NK-92 treated with Interleukin-12 subunit alpha and Interleukin-12 subunit beta, amount 100 ng/mL, for 24 hours (cell line): Measurements from ENCODE around the gene MOCS1.
A peak's percentile ranks its signal among the peaks of the same experiment; 100 is the strongest.

Source experiments
- DNase-seq: peaks from one replicate; lab custom pipeline; 2025; lab: John Stamatoyannopoulos, UW

Gene MOCS1

GRCh38 chr6:39876111-39876510 is 58.2 kb downstream of the MOCS1 start:
- no peak for DNase-seq

DNA sequence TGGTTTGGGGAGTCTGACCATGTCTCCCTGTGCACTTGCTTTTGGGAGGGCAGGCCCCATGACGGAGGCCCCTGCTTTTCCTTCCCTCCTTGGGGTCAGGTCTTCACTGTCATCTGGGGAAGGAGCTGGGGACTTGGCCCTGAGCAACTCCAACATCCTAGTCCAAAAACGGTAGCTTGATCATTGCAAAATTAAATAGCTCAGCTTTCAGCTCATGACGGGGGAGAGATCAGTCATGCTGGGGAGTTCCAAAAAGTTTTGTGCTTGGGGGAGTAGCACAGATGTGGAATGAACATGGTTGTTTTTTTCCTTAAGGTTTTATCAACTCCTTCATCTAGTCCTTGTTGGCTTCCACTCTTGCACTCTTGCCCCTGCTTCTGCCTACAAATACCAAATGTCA is 60.8 kb downstream of the MOCS1 start:
- no peak for DNase-seq

DNA sequence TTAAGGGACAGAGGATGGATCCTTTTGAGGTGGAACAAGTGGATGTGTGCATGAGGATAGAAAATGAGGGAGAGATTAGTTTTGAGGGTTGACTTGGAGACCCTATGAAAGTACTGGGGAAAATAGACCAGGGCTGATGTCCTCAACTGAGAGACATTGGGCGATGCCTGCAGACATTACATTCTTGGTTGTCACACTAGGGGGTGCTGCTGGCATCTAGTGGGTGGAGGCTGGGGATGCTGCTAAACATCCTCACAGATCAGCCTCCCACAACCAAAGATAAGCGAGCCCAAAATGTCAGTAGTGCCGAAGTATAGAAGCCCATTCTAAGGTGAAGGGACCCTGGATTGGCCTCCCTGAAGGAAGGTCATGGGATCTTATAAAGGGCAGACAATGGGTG is 63.3 kb downstream of the MOCS1 start:
- DNase-seq: no peak

- no peak for DNase-seq
Observed at GRCh38 chr6:39867592-39867991, 66.7 kb downstream of the MOCS1 start.

GRCh38 chr6:39865011-39865888 is 69.0 kb downstream of the MOCS1 start:
- peak; percentile 25 for DNase-seq

GRCh38 chr6:39861663-39862062 is 72.6 kb downstream of the MOCS1 start:
- no peak for DNase-seq

DNA sequence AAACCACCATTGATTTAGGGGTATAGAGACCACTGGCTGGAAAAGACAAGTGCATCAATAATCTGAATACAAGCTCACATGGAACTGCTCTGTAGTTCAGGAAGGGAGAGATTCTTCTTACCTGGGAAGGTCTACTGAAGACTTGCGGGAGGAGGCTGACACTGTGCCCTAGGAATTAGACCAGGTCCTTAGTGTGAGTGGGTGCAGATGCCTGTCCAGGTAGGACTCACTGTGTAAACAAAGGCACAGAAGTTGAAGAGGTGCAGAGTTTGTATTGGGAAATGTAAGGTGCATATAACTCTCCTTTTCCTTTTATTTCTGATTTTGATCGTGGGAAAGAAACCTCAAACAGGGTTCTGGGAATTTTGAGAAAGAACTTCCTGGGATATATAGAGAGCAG is 75.2 kb downstream of the MOCS1 start:
- DNase-seq: no peak

- DNase-seq: no peak
Observed at GRCh38 chr6:39855356-39855995, 78.8 kb downstream of the MOCS1 start.
